Stimulated activated CD4-positive, alpha-beta T cell treated with anti-CD3 and anti-CD28 coated beads, Interleukin-2, amount 100 ng/mL, for 48 hours (primary cell): ENCODE results near the gene ARIH2.
A peak's percentile ranks its signal among the peaks of the same experiment; 100 is the strongest.
"Not testable (repeated sequence)": the region's sequence is repeated elsewhere in the genome, so short reads cannot be mapped to it uniquely, and the experiment has no call there.

Source experiments
- DNase-seq, 2 donors: peaks; one replicate each; pipeline ENCODE4 v3.0.0-alpha.2; 2020

The ARIH2 gene

GRCh38 chr3:49004352-49005302 is 86.0 kb downstream of the ARIH2 start:
- DNase-seq: no peak

- no peak for DNase-seq
Measured at GRCh38 chr3:49005303-49005680, 86.7 kb downstream of the ARIH2 start.

- no peak for DNase-seq
Measured at GRCh38 chr3:49005998-49006397, 87.4 kb downstream of the ARIH2 start.

DNA sequence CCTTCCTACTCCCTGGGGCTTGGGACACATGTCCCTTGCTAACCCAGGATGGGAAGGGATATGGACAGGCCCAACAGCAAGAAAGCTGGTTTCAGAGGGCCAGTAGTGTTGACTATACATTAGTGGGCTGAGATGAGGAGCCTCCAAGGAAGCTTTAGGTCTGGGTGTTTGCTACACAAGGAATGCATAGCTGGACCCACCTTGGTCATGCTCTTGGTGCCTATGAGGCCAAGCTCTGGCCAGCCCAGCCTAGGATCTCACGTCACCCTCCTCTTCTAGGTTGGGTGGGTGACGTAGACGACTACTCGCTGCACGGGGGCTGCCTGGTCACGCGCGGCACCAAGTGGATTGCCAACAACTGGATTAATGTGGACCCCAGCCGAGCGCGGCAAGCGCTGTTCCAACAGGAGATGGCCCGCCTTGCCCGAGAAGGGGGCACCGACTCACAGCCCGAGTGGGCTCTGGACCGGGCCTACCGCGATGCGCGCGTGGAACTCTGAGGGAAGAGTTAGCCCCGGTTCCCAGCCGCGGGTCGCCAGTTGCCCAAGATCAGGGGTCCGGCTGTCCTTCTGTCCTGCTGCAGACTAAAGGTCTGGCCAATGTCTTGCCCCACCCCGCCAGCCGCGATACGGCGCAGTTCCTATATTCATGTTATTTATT is 87.9 kb downstream of the ARIH2 start:
- no peak for DNase-seq

DNA sequence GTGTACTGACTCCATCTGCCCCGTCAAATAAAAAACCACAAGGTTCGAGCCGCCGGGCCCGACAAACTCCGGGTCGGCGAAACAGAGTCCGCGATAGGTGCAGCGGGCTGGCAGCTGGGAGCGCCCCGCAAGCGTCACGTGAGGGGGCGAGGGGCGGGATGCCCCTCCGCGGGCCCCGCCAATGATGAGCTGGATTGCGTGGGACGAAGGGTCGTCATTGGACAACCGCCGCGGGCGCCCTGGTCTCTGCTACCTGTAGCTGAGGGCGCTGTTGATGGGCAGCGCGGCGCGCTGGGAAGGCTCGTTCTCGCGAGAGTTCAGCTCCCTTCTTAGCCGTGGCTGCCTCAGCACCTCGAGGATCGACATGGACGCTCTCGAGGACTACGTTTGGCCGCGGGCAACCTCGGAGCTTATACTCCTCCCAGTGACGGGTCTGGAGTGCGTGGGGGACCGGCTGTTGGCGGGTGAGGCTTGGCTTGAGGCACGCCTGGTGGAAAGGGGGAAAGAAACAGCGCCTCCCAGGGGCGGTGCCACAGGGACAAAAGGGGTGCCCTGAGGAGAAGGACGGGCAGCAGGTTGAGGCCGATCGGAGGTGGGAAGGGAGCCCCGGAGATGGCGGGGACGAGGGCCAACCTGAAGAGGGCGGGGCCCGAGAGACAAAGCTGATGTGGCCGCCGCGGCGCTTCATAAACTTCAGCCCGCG is 88.6 kb downstream of the ARIH2 start, which contains the start of gene WDR6:
TSS of gene WDR6 (plus strand) at position 324 of the 703 bp plus-strand sequence. CDS start at position 365, 41 bp downstream.
- DNase-seq: peak; percentile 94 to 96

- peak; percentile 80 to 86 for DNase-seq
Measured at GRCh38 chr3:49007771-49008528, 89.3 kb downstream of the ARIH2 start.

GRCh38 chr3:49008627-49009026 is 90.0 kb downstream of the ARIH2 start:
- DNase-seq: not testable (repeated sequence)

DNA sequence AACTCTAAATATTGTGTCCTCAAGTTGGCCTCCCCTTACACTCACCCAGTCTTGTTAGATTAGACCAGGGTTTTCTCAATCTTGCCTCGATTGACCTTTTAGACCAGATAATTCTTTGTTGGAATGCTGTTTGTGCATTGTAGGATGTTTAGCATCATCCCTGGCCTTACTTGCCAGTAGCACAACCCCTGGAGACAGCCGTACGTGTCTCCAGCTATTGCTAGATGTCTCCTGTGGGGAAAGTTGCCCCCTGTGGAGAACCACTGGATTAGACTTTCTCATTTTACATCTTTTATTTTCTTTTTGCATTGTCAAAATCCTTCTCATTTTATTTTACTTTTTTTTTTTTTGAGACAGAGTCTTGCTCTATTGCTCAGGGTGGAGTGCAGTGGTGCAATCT is 90.8 kb downstream of the ARIH2 start:
- no peak for DNase-seq

GRCh38 chr3:49012441-49013017 is 93.9 kb downstream of the ARIH2 start:
- no peak for DNase-seq

- no peak for DNase-seq
Measured at GRCh38 chr3:49013113-49013737, 94.6 kb downstream of the ARIH2 start.

DNA sequence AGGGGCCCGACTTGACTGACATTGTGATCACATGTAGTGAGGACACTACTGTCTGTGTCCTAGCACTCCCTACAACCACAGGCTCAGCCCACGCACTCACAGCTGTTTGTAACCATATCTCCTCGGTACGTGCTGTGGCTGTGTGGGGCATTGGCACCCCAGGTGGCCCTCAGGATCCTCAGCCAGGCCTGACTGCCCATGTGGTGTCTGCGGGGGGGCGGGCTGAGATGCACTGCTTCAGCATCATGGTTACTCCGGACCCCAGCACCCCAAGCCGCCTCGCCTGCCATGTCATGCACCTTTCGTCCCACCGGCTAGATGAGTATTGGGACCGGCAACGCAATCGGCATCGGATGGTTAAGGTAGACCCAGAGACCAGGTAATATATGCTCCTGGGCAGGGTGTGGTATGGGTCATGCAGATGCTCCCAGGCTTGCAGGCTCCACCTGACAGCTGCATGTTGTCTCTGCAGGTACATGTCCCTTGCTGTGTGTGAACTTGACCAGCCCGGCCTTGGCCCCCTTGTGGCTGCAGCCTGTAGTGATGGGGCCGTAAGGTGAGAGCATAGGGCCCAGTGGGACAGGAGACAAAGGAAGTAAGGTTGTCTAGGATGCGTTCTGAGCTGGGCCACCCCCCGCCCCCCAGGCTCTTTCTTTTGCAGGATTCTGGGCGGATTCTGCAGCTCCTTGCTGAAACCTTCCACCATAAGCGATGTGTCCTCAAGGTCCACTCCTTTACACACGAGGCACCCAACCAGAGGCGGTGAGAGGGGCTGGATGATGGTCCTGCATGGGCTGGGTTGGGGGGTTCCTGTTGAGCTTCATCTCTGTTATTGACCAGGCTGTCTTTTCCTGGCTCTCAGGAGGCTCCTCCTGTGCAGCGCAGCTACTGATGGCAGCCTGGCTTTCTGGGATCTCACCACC is 95.4 kb downstream of the ARIH2 start:
- DNase-seq: peak in 1 of 2 donors; percentile 49

DNA sequence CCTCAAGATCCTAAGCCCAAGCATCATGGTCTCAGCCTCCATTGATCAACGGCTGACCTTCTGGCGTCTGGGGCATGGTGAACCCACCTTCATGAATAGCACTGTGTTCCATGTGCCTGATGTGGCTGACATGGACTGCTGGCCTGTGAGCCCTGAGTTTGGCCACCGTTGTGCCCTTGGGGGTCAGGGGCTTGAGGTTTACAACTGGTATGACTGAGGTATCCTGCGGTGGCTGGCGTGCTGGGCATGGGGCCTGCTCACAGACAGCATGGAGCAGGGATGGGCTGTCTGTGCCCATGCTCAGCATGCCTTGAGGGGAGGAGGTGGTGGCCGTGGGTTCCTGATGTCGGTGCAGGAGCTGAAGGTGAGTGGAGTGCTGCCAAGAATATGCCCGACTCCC is 96.4 kb downstream of the ARIH2 start:
- no peak for DNase-seq

DNA sequence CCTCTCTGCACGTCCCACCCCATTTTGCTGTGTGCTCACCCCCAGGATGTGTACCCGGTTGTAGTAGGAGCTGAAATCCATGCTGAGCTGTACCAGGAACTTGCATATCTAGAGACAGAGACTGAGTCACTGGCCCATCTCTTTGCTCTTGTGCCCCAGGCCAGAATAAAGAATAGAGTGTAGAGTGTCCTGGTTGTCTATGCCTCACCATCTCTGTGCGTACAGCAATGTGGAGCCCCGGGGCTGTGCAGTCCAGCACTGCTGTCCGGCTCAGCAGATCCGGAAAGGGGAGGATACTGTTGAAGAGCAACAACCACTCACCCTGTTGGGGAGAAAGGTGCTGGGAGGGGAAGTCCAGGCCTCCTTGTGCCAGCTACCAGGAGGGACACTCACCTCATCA is 97.1 kb downstream of the ARIH2 start:
- no peak for DNase-seq

GRCh38 chr3:49016414-49017228 is 98.0 kb downstream of the ARIH2 start:
- DNase-seq: no peak

- DNase-seq: no peak
Measured at GRCh38 chr3:49017229-49017970, 98.8 kb downstream of the ARIH2 start.

- peak; percentile 51 to 57 for DNase-seq
Measured at GRCh38 chr3:49017971-49018706, 99.5 kb downstream of the ARIH2 start, which contains the start of gene DALRD3. DALRD3 (minus strand) TSS chr3:49018580; CDS start chr3:49018564, 16 bp downstream.

DNA sequence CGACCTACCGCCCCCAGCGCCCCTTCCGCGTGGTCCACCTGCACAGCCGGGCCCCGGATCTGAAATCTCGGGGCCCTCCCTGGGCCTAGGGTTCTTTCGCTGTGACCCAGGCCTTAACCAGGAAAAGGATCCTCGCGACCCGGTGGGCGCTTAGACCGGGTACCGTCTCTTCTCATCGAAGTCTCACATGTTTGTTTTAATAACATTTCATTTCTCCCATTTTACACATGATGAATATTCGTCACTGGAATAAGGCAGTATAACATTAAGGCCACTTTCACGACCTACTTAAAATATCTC is 100.0 kb downstream of the ARIH2 start:
- no peak for DNase-seq

GRCh38 chr3:49019941-49020329 is 101.3 kb downstream of the ARIH2 start:
- no peak for DNase-seq
